PC-3 (cell line): ENCODE results near the gene PNPLA4. TPM values are rescaled to one million over a fixed set of nuclear protein-coding genes. Genes with fewer than 3 reads are reported as not detected.

ENCODE experiments used
- ATAC-seq: fragments of 200-7000 bp; cut with Tn5 transposase; 2 replicates; pipeline ENCODE4 v1.9.1; 2020; ENCODE audit warnings: mild to moderate bottlenecking, moderate library complexity
- BruUV-seq: library from RNA; stranded (reverse); fragments of 400-500 nt; replicated peaks from 2 replicates; lab custom pipeline; 2021; lab: Mats Ljungman, UMichigan
- CTCF ChIA-PET: fragments of 300-600 bp; sonication (Branson Sonifier 250); formaldehyde crosslinking; loops from one replicate; lab custom pipeline; 2022; ENCODE audit warnings: antibody characterized with exemption; lab: Charles Lee
- POLR2A ChIA-PET: fragments of 300-600 bp; sonication (Branson Sonifier 250); formaldehyde crosslinking; loops from one replicate; lab custom pipeline; 2022; ENCODE audit warnings: antibody characterized with exemption; ENCODE audit not compliant: unreplicated experiment; lab: Charles Lee
- DNase-seq: peaks from one replicate; pipeline ENCODE4 v3.0.0-alpha.2; 2015
- H2AFZ ChIP-seq: fragments of 300-600 bp; sonication (generic); 2 replicates; pipeline ENCODE4 v1.6.0; 2016; ENCODE audit warnings: antibody characterized with exemption, low read length
- H3F3A ChIP-seq: fragments of 300-600 bp; sonication (generic); one replicate; pipeline ENCODE4 v1.6.0; 2017; ENCODE audit warnings: antibody characterized with exemption, low read length, control low read depth, mild to moderate bottlenecking; ENCODE audit not compliant: unreplicated experiment
- H3K27ac ChIP-seq: fragments of 300-600 bp; sonication (generic); 2 replicates; pipeline ENCODE4 v1.5.1; 2016; ENCODE audit warnings: mild to moderate bottlenecking, low read length
- H3K27me3 ChIP-seq: fragments of 300-600 bp; sonication (generic); 2 replicates; pipeline ENCODE4 v1.6.1; 2016; ENCODE audit warnings: low read length, mixed read lengths
- H3K36me3 ChIP-seq: fragments of 300-600 bp; sonication (generic); 2 replicates; pipeline ENCODE4 v1.6.1; 2016; ENCODE audit warnings: low read depth, mixed run types, low read length, mixed read lengths
- H3K4me1 ChIP-seq: fragments of 300-600 bp; sonication (generic); 2 replicates; pipeline ENCODE4 v1.5.1; 2016; ENCODE audit warnings: low read length; ENCODE audit not compliant: insufficient read depth
- H3K4me2 ChIP-seq: fragments of 300-600 bp; sonication (generic); 2 replicates; pipeline ENCODE4 v1.6.0; 2016; ENCODE audit warnings: low read length
- H3K4me3 ChIP-seq: fragments of 300-600 bp; sonication (generic); 2 replicates; pipeline ENCODE4 v1.5.1; 2016; ENCODE audit warnings: mild to moderate bottlenecking, low read length, mixed read lengths
- H3K79me2 ChIP-seq: fragments of 300-600 bp; sonication (generic); 2 replicates; pipeline ENCODE4 v1.6.1; 2017; ENCODE audit warnings: low read length, mixed read lengths
- H3K9ac ChIP-seq: fragments of 300-600 bp; sonication (generic); 2 replicates; pipeline ENCODE4 v1.6.0; 2016; ENCODE audit warnings: mild to moderate bottlenecking, low read length
- H3K9me2 ChIP-seq: fragments of 300-600 bp; sonication (generic); replicated peaks from 2 replicates; pipeline ENCODE4 v1.6.1; 2016; ENCODE audit warnings: mixed run types, low read length, mixed read lengths
- H3K9me3 ChIP-seq: fragments of 300-600 bp; sonication (generic); 2 replicates; pipeline ENCODE4 v1.6.1; 2016; ENCODE audit warnings: low read length, mixed read lengths
- H4K20me1 ChIP-seq: fragments of 300-600 bp; sonication (generic); 2 replicates; pipeline ENCODE4 v1.6.1; 2016; ENCODE audit warnings: low read length, mixed read lengths
- CTCF ChIP-seq: fragments of 300-600 bp; sonication (generic); conservative IDR thresholded peaks from 2 replicates; pipeline ENCODE4 v1.5.1; 2017; ENCODE audit warnings: antibody characterized with exemption, low read depth, mild to moderate bottlenecking, low read length
- EZH2 ChIP-seq: fragments of 300-600 bp; sonication (generic); IDR thresholded peaks from one replicate; pipeline ENCODE4 v1.6.1; 2017; ENCODE audit warnings: antibody characterized with exemption, mild to moderate bottlenecking, low read length; ENCODE audit not compliant: unreplicated experiment
- EZH2phosphoT487 ChIP-seq: fragments of 300-600 bp; sonication (generic); IDR thresholded peaks from 2 replicates; pipeline ENCODE4 v1.6.1; 2018; ENCODE audit warnings: mild to moderate bottlenecking, antibody characterized with exemption, low read length, borderline replicate concordance
- intact Hi-C: fragments of 100-400 bp; cut with micrococcal nuclease; formaldehyde crosslinking; loops from 2 replicates; pipeline ENCODE4 v1.9.0; 2023
- total RNA-seq: library from RNA; depleted of rRNA; stranded (reverse); fragments of >200 nt; gene quantifications from 2 replicates; pipeline ENCODE4 v1.2.3, GENCODE V29; 2014

Gene PNPLA4
- total RNA-seq, 1 experiment from 2014 or later = 29.4 TPM

- no peaks in the 10 kb centered on the region for H3K4me1 ChIP-seq
- CTCF ChIA-PET = no interaction called here
These were observed 16.5 kb upstream of the PNPLA4 start for GRCh38 chrX:7943600-7944245.

GRCh38 chrX:7941390-7942042 is 14.3 kb upstream of the PNPLA4 start:
- BruUV-seq = no TSS peak
- Histone ChIP-seq H3K27ac (no peak overlapping the region), H3K36me3 (no peaks in the 10 kb centered on the region), H3K4me2 (no peak overlapping the region), H3K9ac (no peak overlapping the region), H3K4me3 (no peak overlapping the region), H2AFZ (peak overlapping the region; percentile 27; the same call in 1 of the 2 replicates), H3K27me3 (no peaks in the 10 kb centered on the region), H3F3A (no peaks in the 10 kb centered on the region), H3K79me2 (no peaks in the 10 kb centered on the region), H4K20me1 (no peaks in the 10 kb centered on the region), H3K4me1 (no peaks in the 10 kb centered on the region), H3K9me2 (no peaks in the 10 kb centered on the region), H3K9me3 (no peaks in the 10 kb centered on the region)
- intact Hi-C loops = no loop called here
- ChIA-PET POLR2A (no interaction called here), CTCF (no interaction called here)
- no peak for TF ChIP-seq EZH2
- peak; percentile 63 for TF ChIP-seq CTCF
- ATAC-seq = peak; percentile 35; the same call in 1 of the 2 replicates
- peak; percentile 36 for DNase-seq

More at GRCh38 chrX:7943600-7944245, 16.5 kb upstream of the PNPLA4 start:
- no peaks in the 10 kb centered on the region for H3K27me3 ChIP-seq
- H3K9me3 ChIP-seq = no peaks in the 10 kb centered on the region
- H3K4me2 ChIP-seq = no peak overlapping the region
- TF ChIP-seq EZH2phosphoT487 (no peak), EZH2 (no peak), CTCF (no peak)
- H3K4me3 ChIP-seq = no peak overlapping the region
- no peak overlapping the region for H2AFZ ChIP-seq
- no TSS peak for BruUV-seq
- POLR2A ChIA-PET = no interaction called here
- H3K36me3 ChIP-seq = no peaks in the 10 kb centered on the region
- H4K20me1 ChIP-seq = no peaks in the 10 kb centered on the region
- ATAC-seq (no peak), DNase-seq (no peak)
- no peaks in the 10 kb centered on the region for H3K9me2 ChIP-seq
- H3K79me2 ChIP-seq = no peaks in the 10 kb centered on the region
- H3K9ac ChIP-seq = no peak overlapping the region
- H3K27ac ChIP-seq = no peak overlapping the region
- intact Hi-C loops = no loop called here
- no peaks in the 10 kb centered on the region for H3F3A ChIP-seq

- Histone ChIP-seq H3K4me3 (no peak overlapping the region), H3K9me3 (no peaks in the 10 kb centered on the region), H3K4me2 (no peak overlapping the region), H3K36me3 (no peaks in the 10 kb centered on the region), H3F3A (no peaks in the 10 kb centered on the region), H3K27me3 (no peaks in the 10 kb centered on the region), H3K9ac (no peak overlapping the region), H3K9me2 (no peaks in the 10 kb centered on the region), H3K4me1 (no peaks in the 10 kb centered on the region), H4K20me1 (no peaks in the 10 kb centered on the region), H3K79me2 (no peaks in the 10 kb centered on the region), H2AFZ (no peak overlapping the region), H3K27ac (no peak overlapping the region)
- ChIA-PET POLR2A (no interaction called here), CTCF (no interaction called here)
- TF ChIP-seq EZH2 (no peak), EZH2phosphoT487 (no peak), CTCF (no peak)
- no TSS peak for BruUV-seq
- ATAC-seq (no peak), DNase-seq (no peak)
- intact Hi-C loops = no loop called here
These were observed 6.8 kb upstream of the PNPLA4 start for GRCh38 chrX:7934026-7934425.
